Gastroesophageal sphincter (tissue), 4 donors: ENCODE data around the gene CNTNAP2. TPM values are rescaled to one million over a fixed set of nuclear protein-coding genes. Genes with fewer than 3 reads are reported as not detected.

Experiments used
- ATAC-seq: fragments of 150-250 bp; one replicate; pipeline ENCODE4 v1.9.1; 2016; ENCODE audit warnings: mild to moderate bottlenecking, moderate library complexity
- H3K27ac ChIP-seq, 4 donors: fragments of 200-600 bp; sonication (generic) in 3 of 4; 1 replicate in 3 of 4; 2 replicates in 1 of 4; pipeline ENCODE4 v1.5.1; 2016 to 2019
- H3K27me3 ChIP-seq: fragments of 200-600 bp; sonication (generic); one replicate; pipeline ENCODE4 v1.5.1; 2019
- H3K36me3 ChIP-seq, 2 donors: fragments of 200-600 bp; sonication (generic); one replicate each; pipeline ENCODE4 v1.5.1; 2019; ENCODE audit warnings: control low read depth in 1 of 2
- H3K4me1 ChIP-seq, 3 donors: fragments of 200-600 bp; sonication (generic); 1 replicate in 2 of 3; 2 replicates in 1 of 3; pipeline ENCODE4 v1.5.1; 2016 to 2019; ENCODE audit warnings: control low read depth in 2 of 3
- H3K4me3 ChIP-seq, 2 donors: fragments of 200-600 bp; sonication (generic); one replicate each; pipeline ENCODE4 v1.5.1; 2019; ENCODE audit warnings: mild to moderate bottlenecking in 1 of 2, moderate library complexity in 1 of 2
- H3K9me3 ChIP-seq, 3 donors: fragments of 200-600 bp; sonication (generic); one replicate each; pipeline ENCODE4 v1.5.1; 2017 to 2019; ENCODE audit warnings: control low read depth in 2 of 3
- EP300 ChIP-seq: sonication (generic); formaldehyde crosslinking; IDR thresholded peaks from one replicate; pipeline ENCODE4 v1.6.1; 2017; ENCODE audit warnings: antibody characterized with exemption, mild to moderate bottlenecking
- POLR2A ChIP-seq, 2 donors: fragments of 450-650 bp; IDR thresholded peaks; one replicate each; pipeline ENCODE4 v1.6.1; 2017; ENCODE audit warnings: antibody characterized with exemption in 2 of 2, mild to moderate bottlenecking in 2 of 2, moderate library complexity in 1 of 2
- POLR2AphosphoS5 ChIP-seq: sonication (generic); formaldehyde crosslinking; IDR thresholded peaks from one replicate; pipeline ENCODE4 v1.6.1; 2017; ENCODE audit warnings: antibody characterized with exemption
- WGBS, 2 donors: methylation state at CpG; one replicate each; pipeline ENCODE4 v1.1.5; 2018; ENCODE audit warnings: low coverage in 1 of 2; 5-methylcytosine and 5-hydroxymethylcytosine counted together
- total RNA-seq, 4 donors: library from RNA; depleted of rRNA; stranded (reverse); fragments of >200 nt; gene quantifications; one replicate each; pipeline ENCODE4 v1.1.0, GENCODE V29; 2016
- TF ChIP-seq, protein P1 (sequence below), 4 experiments: fragments of 200-600 bp in 2 of 4; fragments of 450-650 bp in 2 of 4; sonication (generic) in 1 of 4; IDR thresholded peaks; one replicate each; pipeline ENCODE4 v1.5.1; 2017 to 2019; ENCODE audit warnings: antibody characterized with exemption in 4 of 4, mild to moderate bottlenecking in 2 of 4, moderate library complexity in 2 of 4

The CNTNAP2 gene
- total RNA-seq, 4 donors from 2014 or later: 1.5 to 8.9 (median 3.2) TPM

DNA sequence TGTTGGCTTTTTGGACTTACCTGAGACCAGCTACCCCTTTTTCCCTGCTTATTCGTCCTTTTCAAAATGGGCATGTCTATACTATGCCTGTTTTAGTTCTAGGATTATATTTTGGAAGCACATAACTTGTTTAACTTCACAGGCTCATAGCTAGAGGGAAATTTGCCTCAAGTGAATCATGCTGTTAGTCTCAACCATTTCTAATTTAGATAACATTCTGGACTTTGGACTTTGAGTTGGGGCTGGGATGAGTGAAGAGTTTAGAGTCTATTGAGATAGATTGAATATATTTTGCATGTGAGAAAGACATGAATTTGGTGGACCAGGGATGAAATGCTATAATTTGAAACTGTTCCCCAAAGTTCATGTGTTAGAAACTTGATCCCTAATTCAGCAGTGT is 1919.3 kb downstream of the CNTNAP2 start:
- Histone ChIP-seq H3K27ac (no peak overlapping the region), H3K36me3 (no peaks in the 10 kb centered on the region), H3K4me1 (no peaks in the 10 kb centered on the region), H3K27me3 (no peaks in the 10 kb centered on the region), H3K9me3 (no peaks in the 10 kb centered on the region), H3K4me3 (no peak overlapping the region)
- WGBS, 2 donors: 80% methylated on average over 1 of the region's 1 CpG; no CpG with 5 or more reads in 1 of the 2 donors
- ATAC-seq: no peak
- TF ChIP-seq POLR2A (IDR thresholded peaks at IDR 0.05) (no peak), EP300 (no peak), POLR2AphosphoS5 (no peak)
- TF ChIP-seq, protein P1, sequence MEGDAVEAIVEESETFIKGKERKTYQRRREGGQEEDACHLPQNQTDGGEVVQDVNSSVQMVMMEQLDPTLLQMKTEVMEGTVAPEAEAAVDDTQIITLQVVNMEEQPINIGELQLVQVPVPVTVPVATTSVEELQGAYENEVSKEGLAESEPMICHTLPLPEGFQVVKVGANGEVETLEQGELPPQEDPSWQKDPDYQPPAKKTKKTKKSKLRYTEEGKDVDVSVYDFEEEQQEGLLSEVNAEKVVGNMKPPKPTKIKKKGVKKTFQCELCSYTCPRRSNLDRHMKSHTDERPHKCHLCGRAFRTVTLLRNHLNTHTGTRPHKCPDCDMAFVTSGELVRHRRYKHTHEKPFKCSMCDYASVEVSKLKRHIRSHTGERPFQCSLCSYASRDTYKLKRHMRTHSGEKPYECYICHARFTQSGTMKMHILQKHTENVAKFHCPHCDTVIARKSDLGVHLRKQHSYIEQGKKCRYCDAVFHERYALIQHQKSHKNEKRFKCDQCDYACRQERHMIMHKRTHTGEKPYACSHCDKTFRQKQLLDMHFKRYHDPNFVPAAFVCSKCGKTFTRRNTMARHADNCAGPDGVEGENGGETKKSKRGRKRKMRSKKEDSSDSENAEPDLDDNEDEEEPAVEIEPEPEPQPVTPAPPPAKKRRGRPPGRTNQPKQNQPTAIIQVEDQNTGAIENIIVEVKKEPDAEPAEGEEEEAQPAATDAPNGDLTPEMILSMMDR (IDR thresholded peaks at IDR 0.05): no peak

DNA sequence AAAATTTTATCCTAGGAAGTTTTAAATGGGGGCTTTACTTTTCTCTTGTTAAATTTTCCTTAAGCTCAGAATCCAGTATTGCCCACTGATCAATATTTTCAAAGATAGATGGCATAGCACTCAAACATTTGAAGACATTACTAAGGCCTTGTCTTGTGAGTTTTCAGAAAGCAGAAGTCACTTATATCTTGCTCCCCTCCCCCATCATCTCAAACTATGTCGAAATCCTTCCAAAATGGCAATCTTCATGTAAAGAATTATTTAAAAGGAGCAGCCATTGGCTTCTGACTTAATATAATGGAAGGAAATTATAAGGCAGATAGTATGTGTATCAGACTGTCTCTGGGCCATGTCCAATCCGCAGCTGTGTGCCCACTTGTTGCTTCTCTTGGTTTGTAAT is 1920.4 kb downstream of the CNTNAP2 start:
- no peaks in the 10 kb centered on the region for H3K27me3 ChIP-seq
- no peaks in the 10 kb centered on the region for H3K9me3 ChIP-seq
- H3K36me3 ChIP-seq: no peaks in the 10 kb centered on the region
- ATAC-seq: no peak
- H3K4me3 ChIP-seq: no peak overlapping the region
- H3K4me1 ChIP-seq: no peaks in the 10 kb centered on the region
- H3K27ac ChIP-seq: no peak overlapping the region
- WGBS, 2 donors: 84 to 100% methylated on average over 2 of the region's 2 CpGs
- TF ChIP-seq, protein P1 (IDR thresholded peaks at IDR 0.05): no peak
- TF ChIP-seq POLR2A (IDR thresholded peaks at IDR 0.05) (no peak), EP300 (no peak)

DNA sequence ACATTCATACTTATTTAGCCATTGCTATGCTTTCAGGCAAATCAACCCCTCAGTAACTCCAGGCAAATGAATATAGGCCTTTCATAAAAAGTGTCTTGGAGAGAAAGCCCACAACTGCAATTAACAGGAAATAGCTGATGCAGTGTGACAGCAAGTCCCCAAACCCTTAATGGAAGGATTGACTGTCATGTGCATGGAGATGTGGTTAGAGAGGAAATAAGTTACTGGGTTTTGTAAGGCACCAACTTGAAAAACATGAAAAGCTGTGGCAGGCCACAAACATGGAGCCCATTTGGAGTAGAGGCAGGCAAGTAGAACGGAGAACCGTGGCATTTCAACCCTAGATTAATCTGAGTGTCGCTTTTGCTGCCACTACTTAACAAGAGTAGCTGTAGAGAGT is 1924.6 kb downstream of the CNTNAP2 start:
- ATAC-seq: no peak
- Histone ChIP-seq H3K27me3 (no peaks in the 10 kb centered on the region), H3K4me1 (no peaks in the 10 kb centered on the region), H3K27ac (no peak overlapping the region), H3K36me3 (no peaks in the 10 kb centered on the region), H3K4me3 (no peak overlapping the region), H3K9me3 (no peaks in the 10 kb centered on the region)
- TF ChIP-seq POLR2AphosphoS5 (no peak), POLR2A (IDR thresholded peaks at IDR 0.05) (no peak), EP300 (no peak)
- TF ChIP-seq, protein P1 (IDR thresholded peaks at IDR 0.05): no peak
- 87 to 89% methylated on average over 3 of the region's 3 CpGs for WGBS, 2 donors

DNA sequence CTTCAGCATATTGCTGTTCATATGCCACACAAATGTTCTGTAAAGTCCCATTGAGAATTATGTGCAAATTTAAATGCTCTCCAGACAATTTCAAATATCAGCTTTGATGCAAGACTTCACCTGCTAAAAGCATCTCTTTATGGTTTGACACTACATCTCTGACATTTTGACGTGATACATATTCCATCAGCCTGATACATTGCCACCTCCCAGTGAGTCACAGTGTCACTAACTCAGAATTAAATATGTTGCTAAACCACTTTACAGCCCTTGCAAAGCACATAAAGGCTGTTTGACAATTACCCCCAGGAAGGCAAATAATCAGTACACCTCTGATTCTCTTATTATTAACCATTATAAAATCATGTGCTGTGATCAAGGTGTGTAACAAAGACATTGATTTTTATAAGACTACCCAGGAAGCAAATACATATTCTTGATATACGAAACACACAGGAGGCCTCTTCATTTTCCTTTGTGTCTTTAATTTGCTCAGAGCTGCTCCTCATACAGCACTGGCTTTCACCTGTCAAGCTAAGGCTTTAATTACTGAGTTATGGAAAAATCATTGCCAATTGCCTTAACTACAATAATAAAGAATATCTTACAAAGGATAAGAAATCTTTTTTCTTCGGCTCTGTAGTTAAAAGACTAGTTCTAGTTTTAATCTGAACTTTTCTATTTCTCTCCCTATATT is 1926.5 kb downstream of the CNTNAP2 start:
- TF ChIP-seq POLR2AphosphoS5 (no peak), EP300 (no peak), POLR2A (IDR thresholded peaks at IDR 0.05) (no peak)
- TF ChIP-seq, protein P1 (IDR thresholded peaks at IDR 0.05): no peak
- no peaks in the 10 kb centered on the region for H3K4me1 ChIP-seq
- H3K27ac ChIP-seq: no peak overlapping the region
- H3K36me3 ChIP-seq: no peaks in the 10 kb centered on the region
- H3K27me3 ChIP-seq: no peaks in the 10 kb centered on the region
- no peak overlapping the region for H3K4me3 ChIP-seq
- H3K9me3 ChIP-seq: no peaks in the 10 kb centered on the region
- ATAC-seq: no peak
- 89 to 91% methylated on average over 3 of the region's 3 CpGs for WGBS, 2 donors

DNA sequence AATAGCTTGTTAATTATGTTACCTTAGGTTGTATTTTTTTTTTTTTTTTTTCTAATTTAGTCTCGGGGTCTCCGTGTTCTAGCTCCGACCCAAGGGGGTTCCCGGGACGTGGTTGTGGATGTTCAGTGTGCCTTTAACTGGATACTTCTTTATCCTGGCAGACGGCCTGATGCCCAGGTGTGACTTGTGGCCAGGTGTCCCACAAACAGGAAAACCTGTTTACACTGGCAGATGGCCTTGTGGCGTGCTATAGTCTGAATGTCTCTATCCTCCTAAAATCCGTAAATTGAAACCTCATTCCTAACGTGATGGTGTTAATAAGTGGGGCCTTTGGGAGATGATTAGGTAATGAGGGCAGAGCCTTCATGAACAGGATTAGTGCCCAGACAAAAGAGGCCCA is 1927.6 kb downstream of the CNTNAP2 start:
- Histone ChIP-seq H3K4me1 (no peaks in the 10 kb centered on the region), H3K27me3 (no peaks in the 10 kb centered on the region), H3K4me3 (no peak overlapping the region), H3K36me3 (no peaks in the 10 kb centered on the region), H3K9me3 (no peaks in the 10 kb centered on the region), H3K27ac (no peak overlapping the region)
- 82 to 89% methylated on average over 3 to 5 of the region's 9 CpGs for WGBS, 2 donors
- TF ChIP-seq EP300: no peak
- TF ChIP-seq, protein P1 (IDR thresholded peaks at IDR 0.05): no peak
- no peak for TF ChIP-seq POLR2A (IDR thresholded peaks at IDR 0.05)
- no peak for TF ChIP-seq POLR2AphosphoS5
- ATAC-seq: no peak
